Osteoblast (primary cell): ENCODE measurements around the gene RAB40B. TPM values are rescaled to one million over a fixed set of nuclear protein-coding genes. Genes with fewer than 3 reads are reported as not detected.
A peak's percentile ranks its signal among the peaks of the same experiment; 100 is the strongest.

ENCODE experiments used
- DNase-seq: peaks from one replicate; pipeline ENCODE4 v3.0.0; 2011; ENCODE audit warnings: low spot score, mixed read lengths; ENCODE audit not compliant: insufficient read length; ENCODE audit errors: missing footprints
- H2AFZ ChIP-seq: 2 replicates; pipeline ENCODE4 v1.6.0; 2011; ENCODE audit warnings: mild to moderate bottlenecking, low read length
- H3K27ac ChIP-seq: 2 replicates; pipeline ENCODE4 v1.5.1; 2011; ENCODE audit warnings: mild to moderate bottlenecking, low read depth, low read length, moderate library complexity
- H3K27me3 ChIP-seq: 2 replicates; pipeline ENCODE4 v1.6.0; 2012; ENCODE audit warnings: mild to moderate bottlenecking, control low read depth, inconsistent platforms, low read length, moderate library complexity; ENCODE audit not compliant: insufficient read depth
- H3K36me3 ChIP-seq: 2 replicates; pipeline ENCODE4 v1.5.1; 2011; ENCODE audit warnings: mild to moderate bottlenecking, low read length, control low read depth, moderate library complexity; ENCODE audit not compliant: insufficient read depth
- H3K4me1 ChIP-seq: 2 replicates; pipeline ENCODE4 v1.5.1; 2011; ENCODE audit warnings: mild to moderate bottlenecking, low read length, control low read depth, moderate library complexity; ENCODE audit not compliant: insufficient read depth
- H3K4me2 ChIP-seq: 2 replicates; pipeline ENCODE4 v1.6.0; 2011; ENCODE audit warnings: mild to moderate bottlenecking, low read length; ENCODE audit not compliant: insufficient read depth
- H3K4me3 ChIP-seq: fragments of 200-600 bp; sonication (generic); 3 replicates; pipeline ENCODE4 v1.5.1; 2012; ENCODE audit warnings: mild to moderate bottlenecking, low read length, inconsistent platforms; ENCODE audit not compliant: insufficient read depth
- H3K79me2 ChIP-seq: 2 replicates; pipeline ENCODE4 v1.6.0; 2012; ENCODE audit warnings: mild to moderate bottlenecking, low read length, control low read depth, inconsistent platforms; ENCODE audit not compliant: insufficient read depth
- H3K9me3 ChIP-seq: 2 replicates; pipeline ENCODE4 v1.5.1; 2011; ENCODE audit warnings: low read depth, low read length, control low read depth
- H4K20me1 ChIP-seq: 2 replicates; pipeline ENCODE4 v1.6.0; 2012; ENCODE audit warnings: mild to moderate bottlenecking, low read length, control low read depth; ENCODE audit not compliant: insufficient read depth
- CTCF ChIP-seq: IDR thresholded peaks from 2 replicates; pipeline ENCODE4 v1.5.1; 2011; ENCODE audit warnings: mild to moderate bottlenecking, low read depth, low read length, moderate library complexity; ENCODE audit errors: extremely low read depth
- total RNA-seq: library from RNA; depleted of rRNA; stranded (reverse); fragments of >200 nt; gene quantifications from 2 replicates; pipeline ENCODE4 v1.2.3, GENCODE V29; 2012

Gene RAB40B
- total RNA-seq, 1 donor = 8.3 TPM

- Histone ChIP-seq H3K9me3 (no peaks in the 10 kb centered on the region), H3K4me1 (peaks cover 2% of the 10 kb centered on the region), H3K79me2 (no peaks in the 10 kb centered on the region), H3K27ac (peak within 1 kb of the TSS; percentile 12), H3K4me2 (peak within 1 kb of the TSS; percentile 94), H4K20me1 (no peaks in the 10 kb centered on the region), H3K27me3 (no peaks in the 10 kb centered on the region), H2AFZ (peak within 1 kb of the TSS; percentile 84), H3K36me3 (peaks cover 7% of the 10 kb centered on the region), H3K4me3 (peak within 1 kb of the TSS; percentile 77)
- peak; percentile 96 for DNase-seq
- TF ChIP-seq CTCF = no peak
Measured at GRCh38 chr17:82734987-82735866, 36.7 kb upstream of the RAB40B start, which contains the start of gene FN3K. Gene FN3K (plus strand): TSS chr17:82735615. CDS start chr17:82735637, 22 bp downstream.

GRCh38 chr17:82732118-82732743 lies 33.7 kb upstream of the RAB40B start:
- peaks cover 4% of the 10 kb centered on the region for H4K20me1 ChIP-seq
- no peaks in the 10 kb centered on the region for H3K79me2 ChIP-seq
- peaks cover 7% of the 10 kb centered on the region for H3K36me3 ChIP-seq
- no peak overlapping the region for H3K4me2 ChIP-seq
- H2AFZ ChIP-seq = no peak overlapping the region
- no peak overlapping the region for H3K4me3 ChIP-seq
- peak; percentile 39 for DNase-seq
- H3K4me1 ChIP-seq = peaks cover 2% of the 10 kb centered on the region
- no peaks in the 10 kb centered on the region for H3K9me3 ChIP-seq
- no peaks in the 10 kb centered on the region for H3K27me3 ChIP-seq
- H3K27ac ChIP-seq = no peak overlapping the region
- TF ChIP-seq CTCF = no peak

- H3K4me2 ChIP-seq = no peak overlapping the region
- H3K4me3 ChIP-seq = no peak overlapping the region
- no peak overlapping the region for H3K27ac ChIP-seq
- H4K20me1 ChIP-seq = peaks cover 4% of the 10 kb centered on the region
- H3K79me2 ChIP-seq = no peaks in the 10 kb centered on the region
- H3K36me3 ChIP-seq = peaks cover 7% of the 10 kb centered on the region
- no peak overlapping the region for H2AFZ ChIP-seq
- no peaks in the 10 kb centered on the region for H3K9me3 ChIP-seq
- H3K4me1 ChIP-seq = no peaks in the 10 kb centered on the region
- no peaks in the 10 kb centered on the region for H3K27me3 ChIP-seq
- TF ChIP-seq CTCF = no peak
- peak; percentile 73 for DNase-seq
Measured at GRCh38 chr17:82729479-82730260, 31.2 kb upstream of the RAB40B start.
